Measurements from ENCODE around the gene FIG4. TPM values are rescaled to one million over a fixed set of nuclear protein-coding genes. Genes with fewer than 3 reads are reported as not detected.

The FIG4 gene
- total RNA-seq, 1 experiment from 2014 or later = 7.3 TPM

DNA sequence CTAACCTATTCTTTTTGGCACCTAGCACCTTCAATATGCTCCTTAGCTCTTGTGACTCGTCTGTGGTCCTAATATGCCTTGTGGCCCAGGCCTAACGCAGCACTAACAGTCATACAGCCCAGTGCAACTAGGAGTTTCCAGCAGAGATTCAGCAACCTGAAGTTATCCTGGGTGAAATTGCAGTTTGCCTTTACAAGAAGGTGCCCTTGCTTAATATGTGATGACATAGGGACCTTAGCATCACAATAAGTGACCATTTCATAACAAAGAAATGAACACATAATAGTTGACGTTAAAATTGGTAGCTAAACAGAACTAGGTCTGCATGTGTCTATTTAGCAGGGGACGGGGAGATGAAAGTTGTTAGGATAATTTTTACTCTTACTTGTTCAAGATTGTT lies 10.1 kb downstream of the FIG4 start:
- Histone ChIP-seq H3K9me3 (no peaks in the 10 kb centered on the region), H3K4me1 (no peaks in the 10 kb centered on the region), H3K4me3 (ENCODE audit: low read depth, low read length) (no peak overlapping the region), H3K36me3 (ENCODE audit: control insufficient read depth, insufficient read depth, low read length) (no peaks in the 10 kb centered on the region), H3K27me3 (replicated peaks; ENCODE audit: control insufficient read depth, insufficient read depth, low read length) (no peaks in the 10 kb centered on the region)
- no peaks in the 10 kb centered on the region for H3K9me3 Mint-ChIP-seq (ENCODE audit: unreplicated experiment)
- no peak for TF ChIP-seq CTCF (IDR thresholded peaks at IDR 0.05; ENCODE audit: insufficient read depth in 1 of 2, low read depth in 1 of 2, low read length in 1 of 2, severe bottlenecking in 1 of 2, unreplicated experiment in 1 of 2)
- H3K27ac Mint-ChIP-seq (ENCODE audit: unreplicated experiment) = no peak overlapping the region
- H3K4me1 Mint-ChIP-seq (ENCODE audit: low read depth, unreplicated experiment) = no peaks in the 10 kb centered on the region
- POLR2A ChIA-PET = no interaction called here
- H3K27me3 Mint-ChIP-seq (ENCODE audit: insufficient read depth, unreplicated experiment) = no peaks in the 10 kb centered on the region
- BruUV-seq (replicated peaks) = no TSS peak
- no peak for DNase-seq
- H3K36me3 Mint-ChIP-seq (ENCODE audit: insufficient read depth, unreplicated experiment) = no peaks in the 10 kb centered on the region
- CTCF ChIA-PET = interaction anchor here (1.2 to 1.4 kb wide), 2 partner anchors 10 to 338 kb away, joined by 3 to 9 read pairs; partner anchors contain the start of genes AK9 and FIG4
- no peak overlapping the region for H3K4me3 Mint-ChIP-seq (ENCODE audit: unreplicated experiment)
- intact Hi-C loops (cut with micrococcal nuclease; ENCODE audit: unreplicated experiment) = no loop called here

DNA sequence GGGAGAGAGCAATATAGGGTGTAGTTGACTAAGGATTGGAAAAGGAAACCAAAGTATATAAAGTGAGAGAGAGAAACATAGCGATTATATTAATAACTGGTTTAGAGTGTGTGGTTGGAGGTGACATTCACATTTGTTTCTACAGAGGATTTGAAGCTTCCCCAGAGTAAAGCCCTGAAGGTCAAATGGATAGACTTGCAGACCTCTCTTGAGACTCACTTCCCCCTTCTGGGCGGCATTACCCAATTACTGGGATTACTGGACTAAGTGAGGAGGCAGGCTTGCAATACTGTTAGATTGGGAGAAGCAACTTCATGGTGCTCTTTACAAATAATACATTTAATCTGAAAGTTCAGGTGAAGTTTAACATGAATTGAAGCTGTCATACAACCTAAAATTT lies 10.7 kb downstream of the FIG4 start:
- intact Hi-C loops (cut with micrococcal nuclease; ENCODE audit: unreplicated experiment) = no loop called here
- Mint-ChIP-seq H3K36me3 (ENCODE audit: insufficient read depth, unreplicated experiment) (no peaks in the 10 kb centered on the region), H3K4me1 (ENCODE audit: low read depth, unreplicated experiment) (no peaks in the 10 kb centered on the region), H3K27me3 (ENCODE audit: insufficient read depth, unreplicated experiment) (no peaks in the 10 kb centered on the region), H3K27ac (ENCODE audit: unreplicated experiment) (no peak overlapping the region), H3K4me3 (ENCODE audit: unreplicated experiment) (no peak overlapping the region), H3K9me3 (ENCODE audit: unreplicated experiment) (no peaks in the 10 kb centered on the region)
- Histone ChIP-seq H3K36me3 (ENCODE audit: control insufficient read depth, insufficient read depth, low read length) (no peaks in the 10 kb centered on the region), H3K4me1 (no peaks in the 10 kb centered on the region), H3K27me3 (replicated peaks; ENCODE audit: control insufficient read depth, insufficient read depth, low read length) (no peaks in the 10 kb centered on the region), H3K4me3 (ENCODE audit: low read depth, low read length) (no peak overlapping the region), H3K9me3 (no peaks in the 10 kb centered on the region)
- no TSS peak for BruUV-seq (replicated peaks)
- no peak for DNase-seq
- ChIA-PET CTCF (interaction anchor here (1.2 to 1.4 kb wide), 2 partner anchors 11 to 338 kb away, joined by 3 to 9 read pairs; partner anchors contain the start of genes AK9 and FIG4), POLR2A (no interaction called here)
- no peak for TF ChIP-seq CTCF (IDR thresholded peaks at IDR 0.05; ENCODE audit: insufficient read depth in 1 of 2, low read depth in 1 of 2, low read length in 1 of 2, severe bottlenecking in 1 of 2, unreplicated experiment in 1 of 2)

- intact Hi-C loops (cut with micrococcal nuclease; ENCODE audit: unreplicated experiment) = no loop called here
- Histone ChIP-seq H3K36me3 (ENCODE audit: control insufficient read depth, insufficient read depth, low read length) (no peaks in the 10 kb centered on the region), H3K4me1 (no peaks in the 10 kb centered on the region), H3K27me3 (replicated peaks; ENCODE audit: control insufficient read depth, insufficient read depth, low read length) (no peaks in the 10 kb centered on the region), H3K4me3 (ENCODE audit: low read depth, low read length) (no peak overlapping the region), H3K9me3 (no peaks in the 10 kb centered on the region)
- CTCF ChIA-PET = interaction anchor here (0.5 to 1.8 kb wide), 3 partner anchors 247 to 337 kb away, joined by 9 to 17 read pairs (median 10); partner anchors contain the start of gene MICAL1
- Mint-ChIP-seq H3K27me3 (ENCODE audit: insufficient read depth, unreplicated experiment) (no peaks in the 10 kb centered on the region), H3K36me3 (ENCODE audit: insufficient read depth, unreplicated experiment) (no peaks in the 10 kb centered on the region), H3K9me3 (ENCODE audit: unreplicated experiment) (no peaks in the 10 kb centered on the region), H3K4me3 (ENCODE audit: unreplicated experiment) (no peak overlapping the region), H3K4me1 (ENCODE audit: low read depth, unreplicated experiment) (no peaks in the 10 kb centered on the region), H3K27ac (ENCODE audit: unreplicated experiment) (no peak overlapping the region)
- no peak for TF ChIP-seq CTCF (IDR thresholded peaks at IDR 0.05; ENCODE audit: insufficient read depth in 1 of 2, low read depth in 1 of 2, low read length in 1 of 2, severe bottlenecking in 1 of 2, unreplicated experiment in 1 of 2)
- no TSS peak for BruUV-seq (replicated peaks)
- DNase-seq = no peak
- POLR2A ChIA-PET = no interaction called here
Measured at GRCh38 chr6:109702791-109703190, 11.7 kb downstream of the FIG4 start.

All from Caco-2 (cell line).